COR-L47 (cell line): ENCODE data around the gene ING4.
"Not testable (repeated sequence)": the region's sequence is repeated elsewhere in the genome, so short reads cannot be mapped to it uniquely, and the experiment has no call there.

Source experiments
- DNase-seq: peaks from one replicate; lab custom pipeline; 2025; lab: John Stamatoyannopoulos, UW

ING4 gene

GRCh38 chr12:6662906-6663742 is at the start of gene ING4:
Gene ING4, minus strand, starts transcription at chr12:6663119. Its CDS starts 18 bp downstream, at chr12:6663101.
- DNase-seq, result peak; percentile 92

DNA sequence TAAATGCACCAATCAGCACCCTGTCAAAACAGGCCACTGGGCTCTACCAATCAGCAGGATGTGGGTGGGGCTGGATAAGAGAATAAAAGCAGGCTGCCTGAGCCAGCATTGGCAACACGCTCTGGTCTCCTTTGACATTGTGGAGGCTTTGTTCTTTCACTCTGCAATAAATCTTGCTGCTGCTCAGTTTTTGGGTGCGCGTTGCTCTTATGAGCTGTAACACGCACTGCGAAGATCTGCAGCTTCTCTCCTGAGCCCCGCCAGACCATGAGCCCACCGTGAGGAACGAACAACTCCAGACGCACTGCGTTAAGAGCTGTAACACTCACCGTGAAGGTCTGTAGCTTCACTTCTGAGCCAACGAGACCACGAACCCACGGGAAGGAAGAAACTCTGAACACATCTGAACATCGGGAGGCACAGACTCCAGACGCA is 46.1 kb upstream of the ING4 start:
- DNase-seq, result no peak

DNA sequence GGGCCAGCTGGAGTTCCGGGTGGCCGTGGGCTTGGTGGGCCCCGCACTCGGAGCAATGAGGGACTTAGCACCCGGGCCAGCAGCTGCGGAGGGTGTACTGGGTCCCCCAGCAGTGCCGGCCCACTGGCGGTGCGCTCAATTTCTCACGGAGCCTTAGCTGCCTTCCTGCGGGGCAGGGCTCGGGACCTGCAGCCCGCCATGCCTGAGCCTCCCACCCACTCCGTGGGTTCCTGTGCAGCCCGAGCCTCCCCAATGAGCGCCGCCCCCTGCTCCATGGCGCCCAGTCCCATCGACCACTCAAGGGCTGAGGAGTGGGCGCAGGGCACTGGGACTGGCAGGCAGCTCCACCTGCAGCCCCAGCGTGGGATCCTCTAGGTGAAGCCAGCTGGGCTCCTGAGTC is 45.4 kb upstream of the ING4 start:
- not testable (repeated sequence) for DNase-seq

GRCh38 chr12:6703631-6704030 is 40.7 kb upstream of the ING4 start:
- DNase-seq, result no peak

GRCh38 chr12:6701078-6701768 is 38.3 kb upstream of the ING4 start:
- no peak for DNase-seq

DNA sequence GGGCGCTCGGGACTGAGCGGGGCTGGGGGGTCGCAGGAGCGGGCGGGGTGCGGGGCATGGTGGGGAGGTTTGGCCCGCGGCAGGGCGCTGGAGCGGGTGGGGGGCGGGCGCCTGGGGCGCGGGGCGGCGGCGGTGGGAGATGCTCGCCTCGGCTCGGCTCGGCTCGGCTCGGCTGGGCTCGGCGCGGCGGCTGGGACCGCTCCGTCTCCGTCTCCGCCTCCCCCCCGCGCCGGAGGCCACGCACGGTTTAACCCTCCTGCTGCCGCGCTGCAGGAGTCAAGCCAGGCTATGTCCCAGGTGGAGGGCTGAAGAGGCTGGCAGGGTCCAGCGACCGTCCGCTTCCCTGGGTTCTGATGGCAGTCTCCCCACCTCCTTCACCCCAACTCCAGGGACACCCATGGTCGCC is 37.7 kb upstream of the ING4 start, which contains the start of gene PIANP:
Gene PIANP (minus strand): TSS at position 170 of the 406 bp plus-strand sequence. CDS start 2,754 bp downstream, outside the sequence.
- DNase-seq, result no peak

DNA sequence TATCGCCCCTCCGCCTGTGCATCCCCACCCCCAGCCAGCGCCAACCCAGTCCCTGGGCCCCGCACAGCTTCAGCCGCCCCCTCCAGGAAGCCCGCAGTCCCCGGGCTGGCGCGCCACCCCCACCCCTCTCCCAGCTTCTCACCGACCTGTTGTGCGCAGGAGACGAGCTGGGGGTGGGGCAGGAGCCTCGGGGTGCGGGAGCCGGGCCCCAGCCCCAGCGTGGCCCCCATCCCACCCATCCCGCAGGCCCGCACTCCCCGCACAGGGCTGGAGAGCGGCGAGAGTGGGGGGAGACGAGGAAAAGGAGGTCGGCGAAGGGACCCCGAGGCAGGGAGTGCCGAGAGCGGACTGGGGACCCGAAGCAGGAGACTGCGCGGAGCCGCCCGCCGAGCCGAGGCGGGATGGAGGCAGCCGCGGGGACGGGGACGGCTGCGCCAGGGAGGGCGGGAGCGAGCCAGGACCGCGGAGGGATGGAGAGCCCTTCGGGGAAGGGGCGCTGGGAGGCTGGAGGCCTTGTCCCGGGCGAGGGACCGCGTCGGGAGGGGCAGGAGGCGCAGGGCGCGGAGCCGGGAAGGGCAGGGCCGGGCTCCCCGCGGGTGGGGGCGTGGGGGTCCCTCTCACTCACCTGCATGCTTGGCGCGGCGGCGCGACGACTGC is 37.2 kb upstream of the ING4 start:
- DNase-seq, result no peak

DNA sequence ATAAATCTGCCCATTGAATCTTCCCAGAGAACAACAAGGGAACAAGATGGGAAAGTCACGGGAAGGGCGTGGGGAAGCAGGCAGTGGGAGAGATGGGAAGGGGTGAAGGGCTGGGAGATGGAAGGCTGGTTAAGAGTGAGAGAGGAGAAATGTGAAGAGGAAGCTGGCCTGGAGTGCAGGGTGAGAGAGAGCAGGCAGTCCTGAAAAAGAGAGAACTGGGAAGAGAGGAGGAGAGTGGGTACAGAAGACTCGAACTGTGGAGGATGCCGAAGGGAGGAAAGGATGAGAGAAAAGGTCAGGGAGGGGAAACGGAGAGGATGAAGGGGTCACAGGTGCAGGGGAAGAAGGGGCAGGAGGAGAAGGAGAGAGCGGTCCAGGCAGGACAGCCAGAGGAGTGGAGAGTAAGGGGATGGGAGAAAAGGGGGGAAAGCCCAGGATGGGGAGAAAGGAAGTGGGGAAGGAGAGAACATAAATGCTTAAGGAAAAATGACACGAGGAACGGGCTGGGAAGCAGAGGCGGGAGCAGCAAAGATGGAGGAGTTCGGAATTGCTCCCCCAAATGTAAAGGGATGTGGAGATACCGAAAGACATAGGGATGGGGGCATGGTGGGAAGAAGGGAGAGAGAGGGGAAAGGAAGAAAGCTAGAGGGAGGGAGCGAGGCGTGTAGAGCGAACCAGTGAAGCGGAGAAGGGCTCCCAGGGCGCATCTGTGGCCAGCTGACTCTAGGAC is 36.5 kb upstream of the ING4 start:
- DNase-seq, result no peak

DNA sequence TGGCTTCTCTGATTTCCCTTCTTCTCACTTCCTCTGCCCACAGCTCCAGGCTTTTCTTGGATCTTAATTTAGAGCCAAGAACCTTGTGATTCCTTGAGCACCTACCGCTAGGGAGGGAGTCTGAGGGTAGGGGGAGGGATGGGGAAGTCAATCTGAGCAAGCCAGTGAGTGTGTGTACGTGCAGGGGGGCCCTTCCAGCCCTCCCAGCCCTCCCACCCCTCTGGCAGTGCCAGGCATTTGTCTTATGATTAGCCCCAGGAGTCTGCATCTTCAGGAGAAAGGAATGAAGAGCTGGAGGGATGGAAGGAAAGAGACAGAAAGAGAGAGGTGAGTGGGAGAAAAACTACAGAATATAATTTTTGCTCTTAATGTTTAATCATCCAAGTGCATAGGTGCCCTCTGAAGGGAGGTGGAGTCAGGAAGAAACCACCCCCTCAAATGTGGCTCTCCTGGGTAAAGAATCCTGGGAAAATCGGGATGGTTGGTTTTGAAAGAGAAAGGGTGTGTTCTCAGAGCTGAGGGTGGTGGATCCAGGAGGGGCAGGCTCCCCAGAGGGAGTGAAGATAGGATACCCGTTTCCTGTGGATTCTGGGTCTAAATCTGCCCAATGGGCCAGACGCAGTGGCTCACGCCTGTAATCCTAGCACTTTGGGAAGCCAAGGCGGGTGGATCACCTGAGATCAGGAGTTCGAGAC is 35.6 kb upstream of the ING4 start:
- no peak for DNase-seq

- no peak for DNase-seq
Measured at GRCh38 chr12:6697584-6698351, 34.8 kb upstream of the ING4 start.

DNA sequence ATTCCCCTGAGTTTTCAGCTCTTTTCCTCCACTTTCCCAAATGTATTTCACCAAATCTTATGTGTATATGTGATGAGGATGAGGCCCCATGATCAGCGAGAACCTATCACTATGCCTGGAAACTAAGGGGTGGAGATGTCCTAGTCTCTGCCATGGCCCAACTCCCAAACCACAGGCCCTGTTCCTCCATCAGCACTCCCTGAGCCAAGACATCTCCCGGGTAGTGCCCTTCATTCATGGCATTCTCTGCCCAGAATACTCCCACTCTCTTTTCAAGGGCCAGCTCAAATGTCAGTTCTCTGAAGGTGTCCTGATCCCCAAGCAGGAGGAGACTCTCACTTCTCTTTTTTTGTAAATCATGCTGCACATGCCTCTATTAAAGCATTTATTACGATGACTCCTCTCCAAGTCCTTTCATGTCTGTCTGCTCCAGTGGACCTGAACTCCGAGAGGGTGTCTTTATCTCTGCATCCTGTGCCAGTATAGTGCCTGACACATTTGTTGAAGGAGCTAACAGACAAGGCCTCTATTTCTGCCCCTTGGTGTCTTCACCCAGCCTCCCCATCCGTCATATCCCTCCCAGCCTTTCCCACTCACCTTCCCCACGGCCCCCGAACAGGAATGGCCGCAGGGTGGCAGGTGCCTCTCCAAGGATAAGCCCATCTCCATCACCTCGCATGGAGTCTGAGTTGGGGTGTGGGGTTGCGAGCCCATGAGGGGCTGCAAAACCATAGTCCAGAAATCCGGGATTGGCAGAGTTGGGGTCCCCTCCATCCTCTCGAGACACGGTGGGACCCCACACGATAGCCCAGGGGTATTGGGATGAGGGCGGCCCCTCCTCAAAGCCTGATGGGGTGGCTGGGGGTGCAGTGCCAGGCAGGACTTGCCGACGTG is 34.0 kb upstream of the ING4 start:
- no peak for DNase-seq

- no peak for DNase-seq
Measured at GRCh38 chr12:6695313-6696045, 32.6 kb upstream of the ING4 start.

- DNase-seq, result no peak
Measured at GRCh38 chr12:6694701-6695100, 31.8 kb upstream of the ING4 start.

GRCh38 chr12:6693832-6694355 is 31.0 kb upstream of the ING4 start:
- no peak for DNase-seq

DNA sequence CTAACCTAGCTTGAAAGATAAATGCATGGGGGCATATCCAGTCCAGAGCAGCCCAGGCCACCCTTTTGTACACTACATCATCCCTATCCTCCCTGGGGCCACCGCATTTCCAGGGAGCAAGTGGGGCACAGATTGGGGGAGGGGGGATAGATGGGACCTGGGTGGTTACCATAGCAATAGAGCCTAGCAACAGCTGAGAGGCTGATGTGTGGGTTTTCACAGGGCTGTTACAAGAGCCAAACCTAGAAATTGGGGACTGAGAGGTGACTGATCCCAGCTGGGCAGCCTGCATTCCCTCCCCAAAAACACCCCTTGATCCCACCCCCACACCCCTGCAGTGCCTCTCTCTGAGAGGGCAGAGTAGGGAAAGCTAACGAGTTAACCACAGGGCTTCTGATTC is 30.0 kb upstream of the ING4 start:
- no peak for DNase-seq

DNA sequence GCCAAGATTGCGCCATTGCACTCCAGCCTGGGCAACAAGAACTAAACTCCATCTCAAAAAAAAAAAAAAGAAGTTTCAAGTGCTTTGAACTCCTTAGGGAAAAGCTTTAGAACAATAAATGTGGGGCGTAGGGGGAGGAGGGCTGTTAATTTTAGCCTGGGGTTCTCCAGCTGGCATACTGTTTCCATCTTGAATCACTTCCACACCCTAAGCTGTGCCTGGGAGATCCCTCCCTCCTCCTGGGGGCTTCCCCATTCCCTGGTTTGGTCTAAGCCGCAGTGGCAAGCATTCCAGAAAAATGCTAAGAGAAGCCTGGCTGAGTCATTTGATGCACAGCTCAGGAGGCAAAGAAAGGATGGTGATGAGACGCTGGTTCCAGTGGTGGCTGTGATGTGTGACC is 28.6 kb upstream of the ING4 start:
- DNase-seq, result no peak

DNA sequence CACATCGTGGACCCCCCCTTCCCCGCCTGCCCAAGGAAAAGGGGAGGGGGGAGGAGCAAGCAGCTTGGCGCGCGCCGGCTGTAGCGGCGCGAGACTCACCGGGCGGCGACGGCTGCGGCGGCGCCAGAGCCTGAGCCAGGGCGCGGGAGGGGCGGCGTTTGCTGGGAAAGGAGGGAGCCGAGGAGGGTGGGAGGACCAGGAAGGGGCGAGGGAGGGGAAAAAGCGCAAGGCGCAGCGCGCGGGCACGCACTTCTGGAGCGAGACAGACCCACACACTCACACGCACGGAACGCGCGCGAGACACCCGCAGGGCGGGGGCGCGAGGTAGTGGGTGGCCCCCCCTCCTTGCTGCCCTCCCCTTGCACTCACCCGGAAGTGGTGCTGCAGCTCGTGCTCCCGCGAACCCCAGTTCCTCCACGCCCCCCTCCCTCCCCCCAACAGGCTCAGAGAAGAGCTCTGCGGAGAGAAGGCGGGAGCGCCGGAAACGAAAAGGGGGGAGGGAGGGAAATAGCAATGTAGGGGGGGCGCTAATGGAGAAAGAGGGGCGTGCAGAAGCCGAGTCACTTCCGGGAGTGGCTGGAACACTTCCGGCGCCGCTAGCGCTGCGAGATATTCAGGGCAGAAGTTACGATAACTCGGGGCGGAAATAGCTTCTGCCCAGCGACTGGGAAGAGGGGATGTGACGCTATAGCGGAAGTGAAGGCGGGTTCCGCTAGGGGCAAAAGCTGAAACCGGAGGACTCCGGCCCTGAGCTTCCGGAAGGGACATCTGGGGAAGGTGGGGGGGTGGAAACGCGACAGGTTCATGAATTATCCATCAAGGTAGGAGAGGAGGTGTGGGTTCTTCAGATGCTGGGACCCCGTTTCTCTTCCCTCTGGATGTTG is 26.3 kb upstream of the ING4 start, which contains the start of gene ZNF384:
Gene ZNF384 (minus strand): TSS at position 377 of the 884 bp plus-strand sequence. CDS start 9,855 bp downstream, outside the sequence.
- peak; percentile 90 for DNase-seq
